OCI-LY3 (cell line): ENCODE measurements around the gene ACOX3.

Experiments
- H2AFZ ChIP-seq: fragments of 200-600, 300-600 bp; shearing (Covaris generic); 2 replicates; pipeline ENCODE4 v1.6.0; 2014; ENCODE audit warnings: antibody characterized with exemption, low read depth, low read length
- H3K27ac ChIP-seq: fragments of 200-600, 300-600 bp; sonication (generic); 2 replicates; pipeline ENCODE4 v1.5.1; 2014; ENCODE audit warnings: mild to moderate bottlenecking, low read length, moderate library complexity, mixed read lengths
- H3K27me3 ChIP-seq: fragments of 200-600, 300-600 bp; sonication (generic); 2 replicates; pipeline ENCODE4 v1.6.1; 2014; ENCODE audit warnings: low read depth, low read length, mixed read lengths
- H3K36me3 ChIP-seq: fragments of 200-600, 300-600 bp; sonication (generic); replicated peaks from 2 replicates; pipeline ENCODE3; 2014; ENCODE audit warnings: low read depth, low read length, mixed read lengths
- H3K4me1 ChIP-seq: fragments of 300-600, 200-600 bp; sonication (generic); 2 replicates; pipeline ENCODE4 v1.6.1; 2014; ENCODE audit warnings: low read length, mixed read lengths
- H3K4me2 ChIP-seq: fragments of 200-600, 300-600 bp; sonication (generic); 2 replicates; pipeline ENCODE4 v1.6.1; 2014; ENCODE audit warnings: low read length, mixed read lengths
- H3K4me3 ChIP-seq: fragments of 300-600, 200-600 bp; sonication (generic); 2 replicates; pipeline ENCODE4 v1.5.1; 2014; ENCODE audit warnings: antibody characterized with exemption, mild to moderate bottlenecking, low read length, moderate library complexity
- H3K79me2 ChIP-seq: fragments of 300-600, 200-600 bp; shearing (Covaris generic); 2 replicates; pipeline ENCODE4 v1.6.1; 2014; ENCODE audit warnings: mild to moderate bottlenecking, low read length, mixed read lengths
- H3K9ac ChIP-seq: fragments of 300-600, 200-600 bp; shearing (Covaris generic); 2 replicates; pipeline ENCODE4 v1.6.0; 2014; ENCODE audit warnings: mild to moderate bottlenecking, low read length, moderate library complexity
- H3K9me3 ChIP-seq: fragments of 200-600, 300-600 bp; shearing (Covaris generic); 2 replicates; pipeline ENCODE4 v1.6.1; 2014; ENCODE audit warnings: low read length, mixed read lengths; ENCODE audit not compliant: insufficient read depth
- H4K20me1 ChIP-seq: fragments of 200-600, 300-600 bp; sonication (generic); 2 replicates; pipeline ENCODE4 v1.6.1; 2016; ENCODE audit warnings: low read length, mixed read lengths; ENCODE audit not compliant: insufficient read depth
- CTCF ChIP-seq: fragments of 200-600, 300-600 bp; sonication (generic); IDR thresholded peaks from 2 replicates; pipeline ENCODE4 v1.5.1; 2014; ENCODE audit warnings: antibody characterized with exemption, low read length, low read depth
- EZH2phosphoT487 ChIP-seq: fragments of 200-600 bp; shearing (Covaris generic); IDR thresholded peaks from 2 replicates; pipeline ENCODE4 v1.6.1; 2018; ENCODE audit warnings: antibody characterized with exemption, mixed run types, low read depth

ACOX3 gene

GRCh38 chr4:8319731-8320385 lies 120.7 kb downstream of the ACOX3 start:
- H2AFZ ChIP-seq = no peak overlapping the region
- H3K27ac ChIP-seq = no peak overlapping the region
- TF ChIP-seq EZH2phosphoT487 (no peak), CTCF (no peak)
- H3K4me3 ChIP-seq = no peak overlapping the region
- no peak overlapping the region for H3K9ac ChIP-seq
- H4K20me1 ChIP-seq = no peaks in the 10 kb centered on the region
- H3K36me3 ChIP-seq = no peaks in the 10 kb centered on the region
- H3K79me2 ChIP-seq = no peaks in the 10 kb centered on the region
- no peak overlapping the region for H3K4me2 ChIP-seq
- no peaks in the 10 kb centered on the region for H3K4me1 ChIP-seq
- H3K9me3 ChIP-seq = no peaks in the 10 kb centered on the region
- 0 out of 2 replicates have a peak, but pooled peaks cover 3% of the 10 kb centered on the region for H3K27me3 ChIP-seq

- Histone ChIP-seq H3K4me3 (no peak overlapping the region), H3K9me3 (no peaks in the 10 kb centered on the region), H3K9ac (no peak overlapping the region), H4K20me1 (no peaks in the 10 kb centered on the region), H2AFZ (no peak overlapping the region), H3K79me2 (no peaks in the 10 kb centered on the region), H3K36me3 (no peaks in the 10 kb centered on the region), H3K4me2 (no peak overlapping the region), H3K27ac (no peak overlapping the region), H3K27me3 (peaks cover 4% of the 10 kb centered on the region; the same call in 1 of the 2 replicates), H3K4me1 (no peaks in the 10 kb centered on the region)
- TF ChIP-seq EZH2phosphoT487 (no peak), CTCF (no peak)
Observed at GRCh38 chr4:8319061-8319460, 121.5 kb downstream of the ACOX3 start.

GRCh38 chr4:8318509-8318908 lies 122.0 kb downstream of the ACOX3 start:
- Histone ChIP-seq H3K9me3 (no peaks in the 10 kb centered on the region), H4K20me1 (no peaks in the 10 kb centered on the region), H3K9ac (no peak overlapping the region), H3K27me3 (peaks cover 8% of the 10 kb centered on the region; the same call in 1 of the 2 replicates), H2AFZ (no peak overlapping the region), H3K36me3 (no peaks in the 10 kb centered on the region), H3K79me2 (no peaks in the 10 kb centered on the region), H3K4me1 (no peaks in the 10 kb centered on the region), H3K4me3 (no peak overlapping the region), H3K27ac (no peak overlapping the region), H3K4me2 (no peak overlapping the region)
- no peak for TF ChIP-seq EZH2phosphoT487
- TF ChIP-seq CTCF = no peak

GRCh38 chr4:8317474-8317873 lies 123.0 kb downstream of the ACOX3 start:
- Histone ChIP-seq H3K36me3 (no peaks in the 10 kb centered on the region), H3K27me3 (peaks cover 11% of the 10 kb centered on the region), H3K27ac (no peak overlapping the region), H3K9ac (no peak overlapping the region), H2AFZ (no peak overlapping the region), H3K4me1 (no peaks in the 10 kb centered on the region), H3K9me3 (no peaks in the 10 kb centered on the region), H4K20me1 (no peaks in the 10 kb centered on the region), H3K4me2 (no peak overlapping the region), H3K79me2 (no peaks in the 10 kb centered on the region), H3K4me3 (no peak overlapping the region)
- TF ChIP-seq EZH2phosphoT487 (no peak), CTCF (no peak)
